ENCODE results near the gene TMEM123.

Gene TMEM123

DNA sequence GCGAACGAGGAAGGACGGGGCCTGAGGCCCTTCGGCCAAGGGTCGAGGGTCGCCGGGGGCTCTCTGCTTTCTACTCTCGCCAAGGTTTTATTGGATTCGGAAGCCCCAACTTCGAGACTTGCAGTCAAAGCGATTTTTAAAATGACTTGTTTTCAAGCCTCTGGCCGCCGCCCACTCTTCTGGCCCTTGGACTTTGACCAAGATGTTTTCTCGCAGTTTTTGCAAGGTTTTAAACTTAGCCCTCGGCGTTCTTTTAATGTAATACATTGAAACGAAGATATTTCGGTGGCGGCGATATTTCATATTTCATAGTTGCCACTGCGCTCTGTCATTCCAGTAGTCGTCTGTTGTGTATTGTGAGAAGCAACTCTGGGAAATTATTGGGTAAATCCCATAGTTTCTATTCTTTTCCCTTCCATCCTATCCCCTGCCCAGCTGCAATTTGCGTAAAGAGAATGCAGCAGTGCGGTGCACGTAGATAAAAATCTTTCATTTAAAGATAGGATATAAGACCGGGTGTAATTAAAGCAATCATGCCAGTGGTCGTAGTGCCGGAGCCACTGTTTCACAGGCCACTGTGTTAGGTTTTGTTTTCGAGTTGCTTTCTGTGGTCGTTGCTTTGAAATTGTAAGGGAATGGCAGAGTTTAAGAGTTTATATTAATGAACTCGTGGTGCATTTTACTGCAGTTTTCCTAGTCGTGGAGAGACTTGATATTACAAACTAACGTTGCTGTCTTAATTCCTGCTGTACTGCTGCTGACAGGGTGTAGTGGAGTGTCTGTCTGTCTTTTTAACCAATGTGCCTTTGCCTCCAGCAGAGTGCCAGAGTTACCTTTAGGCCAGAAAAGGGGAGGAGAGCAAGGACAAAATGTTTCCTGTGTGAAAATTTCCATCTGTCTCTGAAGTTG, 104.8 kb downstream of the TMEM123 start:
- no peak for DNase-seq

DNA sequence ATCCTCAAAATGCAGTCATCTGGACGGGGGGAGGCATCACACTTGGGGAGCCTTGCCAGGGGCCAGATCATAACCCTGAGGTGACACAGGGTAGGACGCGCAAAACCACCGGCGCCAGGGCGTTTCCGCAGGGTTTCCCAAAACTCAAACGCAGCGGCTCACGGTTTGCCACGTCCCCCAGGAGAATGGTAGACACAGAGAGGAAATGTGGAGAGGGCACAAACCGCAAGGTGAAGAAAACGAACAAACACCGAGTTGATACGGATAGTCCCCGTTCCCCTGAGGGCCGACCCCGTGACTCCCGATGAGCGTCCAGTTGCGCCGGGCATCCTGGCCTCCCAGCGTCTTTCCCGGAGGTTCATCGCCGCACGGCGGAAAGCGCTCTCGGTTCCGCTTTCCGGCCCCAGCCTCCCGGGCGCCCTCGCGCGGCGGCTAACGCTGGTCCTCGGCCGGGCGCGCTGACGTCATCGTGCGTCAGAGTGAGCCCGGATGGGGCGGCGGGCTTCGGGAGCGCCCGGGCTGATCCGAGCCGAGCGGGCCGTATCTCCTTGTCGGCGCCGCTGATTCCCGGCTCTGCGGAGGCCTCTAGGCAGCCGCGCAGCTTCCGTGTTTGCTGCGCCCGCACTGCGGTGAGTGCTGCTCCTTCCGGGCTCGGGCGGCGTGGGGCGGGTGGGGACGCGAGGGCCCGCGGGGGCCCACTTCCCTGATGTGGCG, 105.7 kb downstream of the TMEM123 start, which contains the start of gene BIRC2:
TSS of gene BIRC2 (plus strand) at position 467 of the 714 bp plus-strand sequence. CDS start 2,641 bp downstream, outside the sequence.
- peak; percentile 91 to 98 for DNase-seq

DNA sequence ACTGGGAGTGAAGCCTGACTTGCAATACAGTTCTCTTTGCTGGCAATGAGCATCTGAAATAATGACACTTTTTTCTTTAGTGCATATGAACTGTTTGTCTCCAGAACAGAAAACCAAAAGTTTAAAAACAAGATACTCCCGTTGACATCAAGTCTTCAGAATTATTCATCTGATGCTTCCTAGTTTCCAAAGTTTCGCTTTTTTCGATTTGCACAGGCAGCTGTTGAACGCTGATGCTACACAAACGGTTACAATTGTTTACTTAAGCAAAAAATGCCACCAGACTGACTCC, 106.2 kb downstream of the TMEM123 start:
- DNase-seq: no peak

Data from stimulated activated CD4-positive, alpha-beta T cell treated with anti-CD3 and anti-CD28 coated beads, Interleukin-4, amount 100 ng/mL, for 4 hours (primary cell).